ENCODE results near the gene NAPSA.

The NAPSA gene

DNA sequence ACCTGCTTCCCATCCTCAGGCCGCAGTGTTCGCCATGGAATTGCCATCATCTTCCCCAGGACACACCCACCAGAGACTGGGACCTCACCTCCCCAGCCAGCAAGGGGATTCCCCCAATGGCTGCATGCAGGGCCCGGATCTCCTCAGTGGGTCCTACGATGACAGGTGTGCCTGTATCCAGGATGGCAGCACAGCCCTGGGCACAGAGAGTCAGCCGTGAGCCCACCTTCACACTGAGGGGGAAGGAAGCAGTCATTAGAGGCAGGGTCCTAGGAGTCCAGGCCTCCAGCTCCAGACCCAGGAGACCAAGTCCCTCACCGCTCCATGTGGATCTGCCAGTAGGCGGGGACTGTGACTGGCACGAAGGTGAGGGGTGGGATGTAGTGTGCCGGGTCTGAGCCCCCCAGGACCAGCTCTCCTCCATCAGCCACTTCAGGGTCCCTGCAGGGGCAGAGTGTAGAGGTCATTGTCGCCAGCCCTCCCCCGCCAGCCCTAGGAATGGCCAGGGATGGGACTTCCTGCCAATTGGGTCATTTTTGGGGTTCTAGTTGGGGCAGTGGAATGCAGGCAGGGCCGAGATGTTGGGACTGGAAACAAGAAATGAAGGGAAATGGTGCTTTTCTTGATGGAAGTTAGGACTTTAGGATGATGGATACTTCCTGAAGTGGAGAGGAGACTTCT is 30.6 kb downstream of the NAPSA start:
- DNase-seq (ENCODE audit: low read depth, low spot score) = no peak
- no peak overlapping the region for H3K4me3 ChIP-seq (ENCODE audit: low read depth, low read length)
- in situ Hi-C loops (cut with HindIII; ENCODE audit: low sequenced_read_pairs) = no loop called here
- TF ChIP-seq, protein P1, sequence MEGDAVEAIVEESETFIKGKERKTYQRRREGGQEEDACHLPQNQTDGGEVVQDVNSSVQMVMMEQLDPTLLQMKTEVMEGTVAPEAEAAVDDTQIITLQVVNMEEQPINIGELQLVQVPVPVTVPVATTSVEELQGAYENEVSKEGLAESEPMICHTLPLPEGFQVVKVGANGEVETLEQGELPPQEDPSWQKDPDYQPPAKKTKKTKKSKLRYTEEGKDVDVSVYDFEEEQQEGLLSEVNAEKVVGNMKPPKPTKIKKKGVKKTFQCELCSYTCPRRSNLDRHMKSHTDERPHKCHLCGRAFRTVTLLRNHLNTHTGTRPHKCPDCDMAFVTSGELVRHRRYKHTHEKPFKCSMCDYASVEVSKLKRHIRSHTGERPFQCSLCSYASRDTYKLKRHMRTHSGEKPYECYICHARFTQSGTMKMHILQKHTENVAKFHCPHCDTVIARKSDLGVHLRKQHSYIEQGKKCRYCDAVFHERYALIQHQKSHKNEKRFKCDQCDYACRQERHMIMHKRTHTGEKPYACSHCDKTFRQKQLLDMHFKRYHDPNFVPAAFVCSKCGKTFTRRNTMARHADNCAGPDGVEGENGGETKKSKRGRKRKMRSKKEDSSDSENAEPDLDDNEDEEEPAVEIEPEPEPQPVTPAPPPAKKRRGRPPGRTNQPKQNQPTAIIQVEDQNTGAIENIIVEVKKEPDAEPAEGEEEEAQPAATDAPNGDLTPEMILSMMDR (IDR thresholded peaks at IDR 0.05; ENCODE audit: low read depth, low read length) = no peak

DNA sequence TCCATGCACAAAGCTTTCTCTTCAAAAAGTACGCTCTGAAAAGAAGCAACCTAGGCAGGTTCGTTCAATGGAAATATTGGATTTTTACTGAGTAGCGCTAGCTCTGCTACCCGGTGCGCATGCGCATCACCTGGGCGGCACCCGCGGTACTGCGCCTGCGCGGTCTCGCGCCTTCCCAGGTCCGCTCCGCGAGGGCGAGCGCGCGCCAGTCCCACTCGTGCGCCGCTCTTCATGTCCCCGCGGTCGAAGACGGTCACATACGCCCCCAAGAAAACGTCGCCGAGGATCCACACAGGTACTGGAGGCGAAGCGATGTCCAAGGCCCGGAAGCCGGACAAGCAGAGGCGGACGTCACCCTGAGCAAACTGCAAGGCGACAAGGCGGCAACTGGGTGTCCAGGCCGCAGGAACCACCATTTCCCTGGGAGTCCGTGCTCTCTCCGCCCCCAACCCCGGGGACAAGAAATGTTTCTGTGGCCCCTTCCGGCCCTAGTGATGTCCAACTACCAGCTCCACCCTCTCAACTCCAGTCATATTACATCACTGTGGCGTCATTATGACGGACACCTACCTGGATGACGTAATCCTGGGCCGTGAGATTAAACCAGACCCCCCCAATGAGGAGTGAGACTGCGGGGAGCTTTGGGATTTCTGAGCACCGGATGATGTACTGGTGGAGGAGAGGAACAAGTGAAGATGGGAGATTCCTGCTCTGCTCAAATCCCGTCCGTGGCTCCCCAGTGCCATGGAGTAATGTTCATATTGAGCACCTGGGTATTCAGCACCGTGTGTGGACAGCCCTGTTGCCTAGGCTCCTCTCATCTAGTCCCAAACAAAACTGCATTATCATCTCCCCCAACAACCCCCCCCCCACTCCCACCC is 31.5 kb downstream of the NAPSA start:
- in situ Hi-C loops (cut with HindIII; ENCODE audit: low sequenced_read_pairs) = no loop called here
- TF ChIP-seq, protein P1 (IDR thresholded peaks at IDR 0.05; ENCODE audit: low read depth, low read length) = no peak
- peak overlapping the region; percentile 37 for H3K4me3 ChIP-seq (ENCODE audit: low read depth, low read length)
- DNase-seq (ENCODE audit: low read depth, low spot score) = no peak

DNA sequence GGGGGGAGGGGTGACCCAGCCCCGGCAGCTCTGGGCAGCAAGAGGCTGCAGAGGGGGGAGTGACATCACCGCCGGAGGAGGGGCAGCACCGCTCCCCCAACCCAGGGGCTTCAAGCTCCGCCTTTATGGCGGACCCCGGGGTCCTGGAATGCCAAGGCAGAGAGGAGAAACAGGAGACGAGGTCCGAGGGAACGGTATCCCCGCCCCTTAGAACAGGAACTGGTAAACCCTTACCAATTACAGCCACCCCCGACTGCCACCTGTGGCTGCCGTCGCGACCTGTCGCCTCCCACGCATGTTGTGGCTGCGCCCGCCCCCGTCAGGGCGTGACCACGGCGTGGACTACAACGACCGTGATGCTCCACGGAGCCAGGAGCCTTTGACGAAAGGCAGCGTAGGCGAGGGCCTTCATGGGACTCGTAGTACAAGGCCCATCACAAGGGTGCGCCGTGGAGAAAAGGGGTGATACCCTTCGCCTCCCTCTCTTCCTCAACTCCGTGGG is 32.2 kb downstream of the NAPSA start:
- peak; percentile 84 for DNase-seq (ENCODE audit: low read depth, low spot score)
- peak overlapping the region; percentile 37 for H3K4me3 ChIP-seq (ENCODE audit: low read depth, low read length)
- TF ChIP-seq, protein P1 (IDR thresholded peaks at IDR 0.05; ENCODE audit: low read depth, low read length) = no peak
- in situ Hi-C loops (cut with HindIII; ENCODE audit: low sequenced_read_pairs) = no loop called here

DNA sequence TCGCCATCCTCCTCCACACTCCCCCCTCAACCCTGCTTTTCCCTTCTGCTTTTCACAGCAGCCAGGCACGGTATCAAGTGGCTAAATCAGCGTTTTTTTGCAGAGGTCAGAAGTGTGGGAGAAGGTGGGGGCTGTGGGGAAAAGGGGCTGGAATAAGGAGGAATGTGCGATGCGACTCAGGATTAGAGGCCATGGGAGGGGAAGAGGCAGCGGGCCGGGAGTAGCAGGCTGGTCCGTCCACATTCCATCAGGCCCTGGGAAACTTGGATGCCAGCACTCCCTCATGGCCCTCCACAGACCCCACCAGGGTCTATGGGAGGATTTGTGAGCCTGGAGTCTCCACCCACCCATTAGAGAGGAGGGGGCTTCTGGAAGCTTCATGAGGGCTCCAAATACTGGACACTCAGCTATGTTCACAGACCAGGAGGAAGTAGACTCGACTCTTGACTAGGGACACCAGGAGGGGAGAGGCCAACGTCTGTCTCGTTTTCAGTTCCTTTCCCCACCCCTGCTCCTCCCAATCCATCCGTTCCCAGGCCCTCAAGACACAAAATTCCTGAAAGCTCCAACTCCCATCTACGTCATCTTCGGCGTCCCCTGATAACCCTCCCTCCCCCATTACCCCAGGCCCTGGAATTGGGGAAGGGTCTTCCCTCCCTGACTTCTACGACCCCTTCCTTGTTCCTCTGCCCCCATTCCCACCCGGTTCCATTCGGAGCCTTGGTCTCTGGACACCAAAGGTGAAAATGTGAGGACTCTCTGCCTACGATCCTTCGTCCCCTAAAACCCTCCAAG is 33.0 kb downstream of the NAPSA start:
- no peak for DNase-seq (ENCODE audit: low read depth, low spot score)
- TF ChIP-seq, protein P1 (IDR thresholded peaks at IDR 0.05; ENCODE audit: low read depth, low read length) = no peak
- in situ Hi-C loops (cut with HindIII; ENCODE audit: low sequenced_read_pairs) = no loop called here
- H3K4me3 ChIP-seq (ENCODE audit: low read depth, low read length) = no peak overlapping the region

DNA sequence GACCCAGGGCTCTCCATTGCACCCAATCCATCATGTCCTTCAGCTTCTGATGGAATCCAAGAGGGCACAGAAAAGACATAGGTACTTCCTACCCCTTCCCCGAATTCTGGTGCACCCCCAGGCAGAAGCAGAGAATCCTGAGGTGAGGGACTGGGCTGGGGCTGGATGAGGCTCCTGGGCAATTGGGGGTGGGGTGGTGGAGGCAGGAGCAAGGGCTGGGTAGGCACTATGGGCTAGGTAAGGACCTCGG is 33.5 kb downstream of the NAPSA start:
- in situ Hi-C loops (cut with HindIII; ENCODE audit: low sequenced_read_pairs) = no loop called here
- no peak for DNase-seq (ENCODE audit: low read depth, low spot score)
- no peak overlapping the region for H3K4me3 ChIP-seq (ENCODE audit: low read depth, low read length)
- TF ChIP-seq, protein P1 (IDR thresholded peaks at IDR 0.05; ENCODE audit: low read depth, low read length) = no peak

GRCh38 chr19:50331221-50331993 is 34.0 kb downstream of the NAPSA start:
- no peak overlapping the region for H3K4me3 ChIP-seq (ENCODE audit: low read depth, low read length)
- TF ChIP-seq, protein P1 (IDR thresholded peaks at IDR 0.05; ENCODE audit: low read depth, low read length) = no peak
- no peak for DNase-seq (ENCODE audit: low read depth, low spot score)
- in situ Hi-C loops (cut with HindIII; ENCODE audit: low sequenced_read_pairs) = no loop called here
